Activated CD8-positive, alpha-beta T cell treated with anti-CD3 and anti-CD28 coated beads, Interleukin-2, amount 10 ng/mL, durations not matched to agents 7 days and 5 days (primary cell): ENCODE measurements around the gene ZNF8. TPM values are rescaled to one million over a fixed set of nuclear protein-coding genes. Genes with fewer than 3 reads are reported as not detected.
"Not testable (repeated sequence)": the region's sequence is repeated elsewhere in the genome, so short reads cannot be mapped to it uniquely, and the experiment has no call there.

Source experiments
- ATAC-seq: fragments of 150-1000 bp; cut with Tn5 transposase; one replicate; pipeline ENCODE4 v1.10.0; 2021; ENCODE audit warnings: moderate library complexity
- CTCF ChIA-PET: fragments of 350-600 bp; sonication (Branson Sonifier 250); formaldehyde crosslinking; loops from one replicate; lab custom pipeline; 2021; ENCODE audit warnings: antibody characterized with exemption; lab: Charles Lee
- POLR2A ChIA-PET: fragments of 350-600 bp; sonication (Branson Sonifier 250); formaldehyde crosslinking; loops from one replicate; lab custom pipeline; 2021; ENCODE audit warnings: antibody characterized with exemption; lab: Charles Lee
- DNase-seq: peaks from one replicate; pipeline ENCODE4 v3.0.0-alpha.2; 2020
- H3K27ac Mint-ChIP-seq: one replicate; pipeline ENCODE4 v1.8.0; 2021; ENCODE audit warnings: mild to moderate bottlenecking, mixed read lengths
- H3K27me3 Mint-ChIP-seq: one replicate; pipeline ENCODE4 v1.8.0; 2021; ENCODE audit warnings: low read depth, mixed read lengths
- H3K36me3 Mint-ChIP-seq: one replicate; pipeline ENCODE4 v1.8.0; 2021; ENCODE audit warnings: low read depth, mixed read lengths
- H3K4me1 Mint-ChIP-seq: one replicate; pipeline ENCODE4 v1.8.0; 2021; ENCODE audit warnings: low read depth, mixed read lengths
- H3K4me3 Mint-ChIP-seq: one replicate; pipeline ENCODE4 v1.8.0; 2021; ENCODE audit warnings: mild to moderate bottlenecking, mixed read lengths
- H3K9me3 Mint-ChIP-seq: one replicate; pipeline ENCODE4 v1.8.0; 2022; ENCODE audit warnings: mixed read lengths; ENCODE audit not compliant: insufficient read depth
- total RNA-seq, 2 experiments: library from RNA; stranded (reverse); gene quantifications; one replicate each; pipeline ENCODE4 v1.2.3, GENCODE V29; 2021

The ZNF8 gene
- total RNA-seq = 1 to 10 TPM; 4.7 TPM

- DNase-seq = peak; percentile 98
- Mint-ChIP-seq H3K9me3 (peaks cover 3% of the 10 kb centered on the region), H3K27me3 (no peaks in the 10 kb centered on the region), H3K27ac (peak within 1 kb of the TSS; percentile 95), H3K4me3 (peak within 1 kb of the TSS; percentile 88), H3K4me1 (peaks cover 35% of the 10 kb centered on the region), H3K36me3 (peaks cover 65% of the 10 kb centered on the region)
- POLR2A ChIA-PET = interaction anchor here (0.6 to 1.5 kb wide), 6 partner anchors 48 to 464 kb away, joined by 3 to 4 read pairs (median 3); partner anchors contain the start of genes ZNF274, ZNF552 and ZSCAN22
- peak; percentile 100 for ATAC-seq
- CTCF ChIA-PET = interaction anchor here (1.5 kb wide), 1 partner anchor 50 kb away, joined by 6 read pairs; the partner anchor contains the start of gene ZNF544
Measured at GRCh38 chr19:58278541-58279041, at the start of gene ZNF8. ZNF8 (plus strand) TSS chr19:58278955; CDS start chr19:58279082, 127 bp downstream.

- ChIA-PET POLR2A (no interaction called here), CTCF (interaction anchor here (1.7 to 2.3 kb wide), 2 partner anchors 49 to 97 kb away, joined by 3 to 6 read pairs; partner anchors contain the start of genes ZNF8 and ZSCAN22)
- peaks cover 32% of the 10 kb centered on the region for H3K9me3 Mint-ChIP-seq
- H3K27ac Mint-ChIP-seq = peak overlapping the region; percentile 94
- H3K36me3 Mint-ChIP-seq = peaks cover 61% of the 10 kb centered on the region
- peak; percentile 29 for ATAC-seq
- peak overlapping the region; percentile 95 for H3K4me3 Mint-ChIP-seq
- peak; percentile 31 for DNase-seq
- H3K27me3 Mint-ChIP-seq = no peaks in the 10 kb centered on the region
- H3K4me1 Mint-ChIP-seq = peaks cover 30% of the 10 kb centered on the region
Measured at GRCh38 chr19:58229255-58229639, 49.5 kb upstream of the ZNF8 start.

- DNase-seq (no peak), ATAC-seq (no peak)
- Mint-ChIP-seq H3K9me3 (peaks cover 32% of the 10 kb centered on the region), H3K27ac (no peak overlapping the region), H3K36me3 (peaks cover 96% of the 10 kb centered on the region), H3K4me3 (no peak overlapping the region), H3K27me3 (no peaks in the 10 kb centered on the region), H3K4me1 (no peaks in the 10 kb centered on the region)
- CTCF ChIA-PET = no interaction called here
- POLR2A ChIA-PET = no interaction called here
Measured at GRCh38 chr19:58237324-58237723, 41.4 kb upstream of the ZNF8 start.

- CTCF ChIA-PET = no interaction called here
- DNase-seq (no peak), ATAC-seq (no peak)
- Mint-ChIP-seq H3K4me3 (no peak overlapping the region), H3K27ac (no peak overlapping the region), H3K27me3 (no peaks in the 10 kb centered on the region), H3K4me1 (no peaks in the 10 kb centered on the region), H3K9me3 (peaks cover 45% of the 10 kb centered on the region), H3K36me3 (peaks cover 100% of the 10 kb centered on the region)
- POLR2A ChIA-PET = no interaction called here
Measured at GRCh38 chr19:58243351-58243750, 35.4 kb upstream of the ZNF8 start.

- no peak overlapping the region for H3K27ac Mint-ChIP-seq
- H3K4me3 Mint-ChIP-seq = no peak overlapping the region
- H3K4me1 Mint-ChIP-seq = no peaks in the 10 kb centered on the region
- no peaks in the 10 kb centered on the region for H3K27me3 Mint-ChIP-seq
- ATAC-seq (no peak), DNase-seq (no peak)
- ChIA-PET POLR2A (no interaction called here), CTCF (no interaction called here)
- peaks cover 62% of the 10 kb centered on the region for H3K9me3 Mint-ChIP-seq
- H3K36me3 Mint-ChIP-seq = peaks cover 99% of the 10 kb centered on the region
Measured at GRCh38 chr19:58248886-58249285, 29.9 kb upstream of the ZNF8 start.

- Mint-ChIP-seq H3K9me3 (peaks cover 57% of the 10 kb centered on the region), H3K27me3 (no peaks in the 10 kb centered on the region), H3K36me3 (peaks cover 98% of the 10 kb centered on the region), H3K4me3 (no peak overlapping the region), H3K27ac (no peak overlapping the region), H3K4me1 (no peaks in the 10 kb centered on the region)
- DNase-seq (no peak), ATAC-seq (no peak)
- ChIA-PET CTCF (no interaction called here), POLR2A (no interaction called here)
Measured at GRCh38 chr19:58252102-58252685, 26.6 kb upstream of the ZNF8 start.

- H3K4me1 Mint-ChIP-seq, H3K4me3 Mint-ChIP-seq, H3K27ac Mint-ChIP-seq, POLR2A ChIA-PET, DNase-seq, CTCF ChIA-PET, H3K27me3 Mint-ChIP-seq, ATAC-seq: not testable (repeated sequence)
- Mint-ChIP-seq H3K9me3 (peaks cover 48% of the 10 kb centered on the region), H3K36me3 (peaks cover 98% of the 10 kb centered on the region)
Measured at GRCh38 chr19:58258259-58258658, 20.5 kb upstream of the ZNF8 start.

GRCh38 chr19:58261600-58261967 is 17.2 kb upstream of the ZNF8 start:
- ChIA-PET CTCF (no interaction called here), POLR2A (interaction anchor here (1.7 kb wide), 1 partner anchor 12 kb away, joined by 3 read pairs; no protein-coding TSS in a partner anchor)
- peaks cover 86% of the 10 kb centered on the region for H3K36me3 Mint-ChIP-seq
- DNase-seq (no peak), ATAC-seq (no peak)
- no peaks in the 10 kb centered on the region for H3K4me1 Mint-ChIP-seq
- H3K9me3 Mint-ChIP-seq = peaks cover 34% of the 10 kb centered on the region
- no peak overlapping the region for H3K4me3 Mint-ChIP-seq
- H3K27me3 Mint-ChIP-seq = no peaks in the 10 kb centered on the region
- H3K27ac Mint-ChIP-seq = no peak overlapping the region

GRCh38 chr19:58261968-58262921 is 16.5 kb upstream of the ZNF8 start:
- Mint-ChIP-seq H3K9me3 (peaks cover 39% of the 10 kb centered on the region), H3K4me1 (no peaks in the 10 kb centered on the region), H3K4me3 (no peak overlapping the region), H3K27ac (no peak overlapping the region), H3K27me3 (no peaks in the 10 kb centered on the region), H3K36me3 (peaks cover 84% of the 10 kb centered on the region)
- ChIA-PET POLR2A (interaction anchor here (1.7 kb wide), 1 partner anchor 12 kb away, joined by 3 read pairs; no protein-coding TSS in a partner anchor), CTCF (no interaction called here)
- no peak for ATAC-seq
- no peak for DNase-seq

GRCh38 chr19:58262922-58263296 is 15.8 kb upstream of the ZNF8 start:
- Mint-ChIP-seq H3K4me3 (no peak overlapping the region), H3K36me3 (peaks cover 78% of the 10 kb centered on the region), H3K4me1 (no peaks in the 10 kb centered on the region), H3K9me3 (peaks cover 36% of the 10 kb centered on the region), H3K27ac (no peak overlapping the region), H3K27me3 (no peaks in the 10 kb centered on the region)
- ChIA-PET CTCF (no interaction called here), POLR2A (interaction anchor here (1.7 kb wide), 1 partner anchor 13 kb away, joined by 3 read pairs; no protein-coding TSS in a partner anchor)
- ATAC-seq = no peak
- no peak for DNase-seq

- no peaks in the 10 kb centered on the region for H3K4me1 Mint-ChIP-seq
- ATAC-seq = no peak
- peaks cover 66% of the 10 kb centered on the region for H3K36me3 Mint-ChIP-seq
- H3K4me3 Mint-ChIP-seq = no peak overlapping the region
- H3K27ac Mint-ChIP-seq = no peak overlapping the region
- H3K9me3 Mint-ChIP-seq = peaks cover 29% of the 10 kb centered on the region
- H3K27me3 Mint-ChIP-seq = no peaks in the 10 kb centered on the region
- ChIA-PET CTCF (no interaction called here), POLR2A (interaction anchor here (0.6 kb wide), 1 partner anchor 24 kb away, joined by 3 read pairs; no protein-coding TSS in a partner anchor)
- DNase-seq = no peak
Measured at GRCh38 chr19:58265100-58265499, 13.7 kb upstream of the ZNF8 start.
